RKO (cell line): ENCODE results near the gene RASA3.

ENCODE experiments used
- DNase-seq: peaks from one replicate; pipeline ENCODE4 v3.0.0-alpha.2; 2016; ENCODE audit warnings: low spot score

Gene RASA3

GRCh38 chr13:114054830-114055439 is 77.5 kb downstream of the RASA3 start:
- no peak for DNase-seq

GRCh38 chr13:114054264-114054663 is 78.2 kb downstream of the RASA3 start:
- no peak for DNase-seq

GRCh38 chr13:114053026-114053425 is 79.4 kb downstream of the RASA3 start:
- DNase-seq = no peak

- DNase-seq = no peak
Observed at GRCh38 chr13:114050536-114051450, 81.6 kb downstream of the RASA3 start.

GRCh38 chr13:114049626-114050101 is 82.8 kb downstream of the RASA3 start:
- DNase-seq = no peak

GRCh38 chr13:114049026-114049425 is 83.4 kb downstream of the RASA3 start:
- DNase-seq = no peak

GRCh38 chr13:114048443-114048842 is 84.0 kb downstream of the RASA3 start:
- DNase-seq = no peak

- no peak for DNase-seq
Observed at GRCh38 chr13:114047358-114047881, 85.0 kb downstream of the RASA3 start.

GRCh38 chr13:114046431-114046975 is 85.9 kb downstream of the RASA3 start:
- DNase-seq = no peak

GRCh38 chr13:114045113-114045735 is 87.2 kb downstream of the RASA3 start:
- no peak for DNase-seq

GRCh38 chr13:114044486-114044885 is 87.9 kb downstream of the RASA3 start:
- no peak for DNase-seq

GRCh38 chr13:114043421-114044053 is 88.9 kb downstream of the RASA3 start:
- DNase-seq = no peak

- DNase-seq = no peak
Observed at GRCh38 chr13:114042066-114042815, 90.2 kb downstream of the RASA3 start.

GRCh38 chr13:114041493-114041892 is 90.9 kb downstream of the RASA3 start:
- DNase-seq = no peak

- no peak for DNase-seq
Observed at GRCh38 chr13:114039471-114040141, 92.8 kb downstream of the RASA3 start.

- no peak for DNase-seq
Observed at GRCh38 chr13:114038900-114039299, 93.5 kb downstream of the RASA3 start.

GRCh38 chr13:114038211-114038613 is 94.2 kb downstream of the RASA3 start:
- no peak for DNase-seq

GRCh38 chr13:114037674-114038073 is 94.7 kb downstream of the RASA3 start:
- no peak for DNase-seq

- DNase-seq = no peak
Observed at GRCh38 chr13:114035583-114036531, 96.6 kb downstream of the RASA3 start.
